K562 (cell line): ENCODE results near the gene R3HDM2. TPM values are rescaled to one million over a fixed set of nuclear protein-coding genes. Genes with fewer than 3 reads are reported as not detected.

ENCODE experiments used
- ATF6 ChIP-seq: sonication (generic); formaldehyde crosslinking; IDR thresholded peaks from 2 replicates; pipeline ENCODE4 v1.4.0; 2020; ENCODE audit warnings: mild to moderate bottlenecking, missing genetic modification reagents
- FOXP4 ChIP-seq: sonication (generic); formaldehyde crosslinking; IDR thresholded peaks from 2 replicates; pipeline ENCODE4 v1.8.0; 2022; ENCODE audit warnings: mild to moderate bottlenecking, missing genetic modification reagents, borderline replicate concordance
- ILK ChIP-seq: fragments of 450-650 bp; IDR thresholded peaks from 2 replicates; pipeline ENCODE4 v1.6.1; 2016; ENCODE audit warnings: missing genetic modification characterization, low read depth, mild to moderate bottlenecking, missing compliant biosample characterization, moderate library complexity, borderline replicate concordance
- MCM7 ChIP-seq, 2 experiments: fragments of 450-650 bp; IDR thresholded peaks; 2 replicates each; pipeline ENCODE4 v1.6.1; 2016 to 2018
- MED1 ChIP-seq: sonication (generic); formaldehyde crosslinking; IDR thresholded peaks from 2 replicates; pipeline ENCODE4 v1.8.1; 2023; ENCODE audit warnings: missing genetic modification reagents, borderline replicate concordance
- NRF1 ChIP-seq, 2 experiments: fragments of 450-650 bp; IDR thresholded peaks in 1 of 2; conservative IDR thresholded peaks in 1 of 2; 2 replicates each; pipeline ENCODE4 v1.6.1; 2014; ENCODE audit warnings: mild to moderate bottlenecking in 2 of 2
- PHB ChIP-seq: fragments of 250-450 bp; sonication (Bioruptor Pico); IDR thresholded peaks from 2 replicates; pipeline ENCODE4 v1.5.0; 2021
- PRPF4 ChIP-seq: fragments of 200-400 bp; formaldehyde crosslinking; IDR thresholded peaks from one replicate; pipeline ENCODE4 v1.6.1; 2017; ENCODE audit warnings: low read length, low read depth, mild to moderate bottlenecking; ENCODE audit not compliant: insufficient read depth, poor library complexity, severe bottlenecking
- SIX5 ChIP-seq, 2 experiments: IDR thresholded peaks; 2 replicates each; pipeline ENCODE4 v1.6.1; 2011; ENCODE audit warnings: low read length in 2 of 2, borderline replicate concordance in 1 of 2, low read depth in 1 of 2, mild to moderate bottlenecking in 1 of 2, moderate library complexity in 1 of 2; ENCODE audit not compliant: insufficient read depth in 1 of 2
- SMARCE1 ChIP-seq: fragments of 450-650 bp; IDR thresholded peaks from 2 replicates; pipeline ENCODE4 v1.7.1; 2016; ENCODE audit warnings: mild to moderate bottlenecking
- ZSCAN32 ChIP-seq: fragments of 450-650 bp; formaldehyde crosslinking; IDR thresholded peaks from 2 replicates; pipeline ENCODE4 v1.4.0; 2020; ENCODE audit warnings: mild to moderate bottlenecking, moderate library complexity
- polyA plus RNA-seq, 8 experiments: library from polyadenylated mRNA; depleted of rRNA in 4 of 8; stranded (reverse) in 5 of 8; unstranded in 3 of 8; fragments of >200 nt; fragmentation: Nextera tagmentation in 2 of 8; fragmentation: Illumina TruSeq in 1 of 8; extraction: Ambion mirVana in 2 of 8; extraction: Trizol in 1 of 8; gene quantifications; 2 replicates each; pipeline versions ENCODE4 v1.2.1 to v1.2.3, GENCODE V29; 2011 to 2014; ENCODE audit warnings: inconsistent platforms in 1 of 8, missing spikeins in 1 of 8
- total RNA-seq, 7 experiments: library from RNA; depleted of rRNA in 6 of 7; stranded (reverse); fragments of >200 nt in 6 of 7; fragmentation: Illumina TruSeq in 2 of 7; extraction: Trizol in 2 of 7; gene quantifications; 2 replicates each; pipeline versions ENCODE4 v1.2.1 to v1.2.3, GENCODE V29; 2011 to 2021; ENCODE audit warnings: low replicate concordance in 1 of 7
- TF ChIP-seq, protein P1 (sequence below): fragments of 250-450 bp; sonication (Bioruptor Pico); IDR thresholded peaks from 2 replicates; pipeline ENCODE4 v1.4.0; 2020; ENCODE audit warnings: mild to moderate bottlenecking
- TF ChIP-seq, protein P2 (sequence below): fragments of 200-400 bp; formaldehyde crosslinking; IDR thresholded peaks from 2 replicates; pipeline ENCODE4 v1.6.1; 2017; ENCODE audit warnings: mild to moderate bottlenecking, low read depth, low read length, moderate library complexity
- TF ChIP-seq, protein P3 (sequence below): fragments of 450-650 bp; IDR thresholded peaks from 2 replicates; pipeline ENCODE4 v1.6.1; 2016; ENCODE audit warnings: missing biosample characterization, missing genetic modification characterization
- TF ChIP-seq, protein P4 (sequence below): fragments of 450-650 bp; IDR thresholded peaks from one replicate; pipeline ENCODE4 v1.6.1; 2018; ENCODE audit warnings: mild to moderate bottlenecking, moderate library complexity; ENCODE audit not compliant: partially characterized antibody

Gene R3HDM2
- total and polyA plus RNA-seq, 9 of the 15 experiments (the other 6 are each of a cell fraction or from before 2014, with no cell fraction given): 3.3 to 18.8 (median 9.0) TPM

GRCh38 chr12:57377103-57377840 is 53.6 kb downstream of the R3HDM2 start (continued):
- no peak for TF ChIP-seq MED1 (CRISPR knock-in tag)
- peak; percentile 72; the same call in 1 of the 2 replicates for TF ChIP-seq SMARCE1
- TF ChIP-seq PRPF4: no peak
- TF ChIP-seq, protein P1, sequence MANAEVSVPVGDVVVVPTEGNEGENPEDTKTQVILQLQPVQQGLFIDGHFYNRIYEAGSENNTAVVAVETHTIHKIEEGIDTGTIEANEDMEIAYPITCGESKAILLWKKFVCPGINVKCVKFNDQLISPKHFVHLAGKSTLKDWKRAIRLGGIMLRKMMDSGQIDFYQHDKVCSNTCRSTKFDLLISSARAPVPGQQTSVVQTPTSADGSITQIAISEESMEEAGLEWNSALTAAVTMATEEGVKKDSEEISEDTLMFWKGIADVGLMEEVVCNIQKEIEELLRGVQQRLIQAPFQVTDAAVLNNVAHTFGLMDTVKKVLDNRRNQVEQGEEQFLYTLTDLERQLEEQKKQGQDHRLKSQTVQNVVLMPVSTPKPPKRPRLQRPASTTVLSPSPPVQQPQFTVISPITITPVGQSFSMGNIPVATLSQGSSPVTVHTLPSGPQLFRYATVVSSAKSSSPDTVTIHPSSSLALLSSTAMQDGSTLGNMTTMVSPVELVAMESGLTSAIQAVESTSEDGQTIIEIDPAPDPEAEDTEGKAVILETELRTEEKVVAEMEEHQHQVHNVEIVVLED (CRISPR knock-in tag): no peak
- no peak for TF ChIP-seq SIX5 (IDR thresholded peaks at IDR 0.05; ENCODE audit: borderline replicate concordance in 1 of 2, insufficient read depth in 1 of 2, low read depth in 1 of 2, low read length in 2 of 2)
- TF ChIP-seq, protein P2, sequence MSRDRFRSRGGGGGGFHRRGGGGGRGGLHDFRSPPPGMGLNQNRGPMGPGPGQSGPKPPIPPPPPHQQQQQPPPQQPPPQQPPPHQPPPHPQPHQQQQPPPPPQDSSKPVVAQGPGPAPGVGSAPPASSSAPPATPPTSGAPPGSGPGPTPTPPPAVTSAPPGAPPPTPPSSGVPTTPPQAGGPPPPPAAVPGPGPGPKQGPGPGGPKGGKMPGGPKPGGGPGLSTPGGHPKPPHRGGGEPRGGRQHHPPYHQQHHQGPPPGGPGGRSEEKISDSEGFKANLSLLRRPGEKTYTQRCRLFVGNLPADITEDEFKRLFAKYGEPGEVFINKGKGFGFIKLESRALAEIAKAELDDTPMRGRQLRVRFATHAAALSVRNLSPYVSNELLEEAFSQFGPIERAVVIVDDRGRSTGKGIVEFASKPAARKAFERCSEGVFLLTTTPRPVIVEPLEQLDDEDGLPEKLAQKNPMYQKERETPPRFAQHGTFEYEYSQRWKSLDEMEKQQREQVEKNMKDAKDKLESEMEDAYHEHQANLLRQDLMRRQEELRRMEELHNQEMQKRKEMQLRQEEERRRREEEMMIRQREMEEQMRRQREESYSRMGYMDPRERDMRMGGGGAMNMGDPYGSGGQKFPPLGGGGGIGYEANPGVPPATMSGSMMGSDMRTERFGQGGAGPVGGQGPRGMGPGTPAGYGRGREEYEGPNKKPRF: no peak
- no peak for TF ChIP-seq ILK
- no peak for TF ChIP-seq PHB (CRISPR knock-in tag)
- TF ChIP-seq, protein P3, sequence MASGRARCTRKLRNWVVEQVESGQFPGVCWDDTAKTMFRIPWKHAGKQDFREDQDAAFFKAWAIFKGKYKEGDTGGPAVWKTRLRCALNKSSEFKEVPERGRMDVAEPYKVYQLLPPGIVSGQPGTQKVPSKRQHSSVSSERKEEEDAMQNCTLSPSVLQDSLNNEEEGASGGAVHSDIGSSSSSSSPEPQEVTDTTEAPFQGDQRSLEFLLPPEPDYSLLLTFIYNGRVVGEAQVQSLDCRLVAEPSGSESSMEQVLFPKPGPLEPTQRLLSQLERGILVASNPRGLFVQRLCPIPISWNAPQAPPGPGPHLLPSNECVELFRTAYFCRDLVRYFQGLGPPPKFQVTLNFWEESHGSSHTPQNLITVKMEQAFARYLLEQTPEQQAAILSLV (tag): no peak
- TF ChIP-seq ZSCAN32 (CRISPR knock-in tag): no peak
- TF ChIP-seq NRF1 (conservative IDR thresholded peaks at IDR 0.05 in 1 of 2, IDR thresholded peaks at IDR 0.05 in 1 of 2): no peak
- TF ChIP-seq, protein P4, sequence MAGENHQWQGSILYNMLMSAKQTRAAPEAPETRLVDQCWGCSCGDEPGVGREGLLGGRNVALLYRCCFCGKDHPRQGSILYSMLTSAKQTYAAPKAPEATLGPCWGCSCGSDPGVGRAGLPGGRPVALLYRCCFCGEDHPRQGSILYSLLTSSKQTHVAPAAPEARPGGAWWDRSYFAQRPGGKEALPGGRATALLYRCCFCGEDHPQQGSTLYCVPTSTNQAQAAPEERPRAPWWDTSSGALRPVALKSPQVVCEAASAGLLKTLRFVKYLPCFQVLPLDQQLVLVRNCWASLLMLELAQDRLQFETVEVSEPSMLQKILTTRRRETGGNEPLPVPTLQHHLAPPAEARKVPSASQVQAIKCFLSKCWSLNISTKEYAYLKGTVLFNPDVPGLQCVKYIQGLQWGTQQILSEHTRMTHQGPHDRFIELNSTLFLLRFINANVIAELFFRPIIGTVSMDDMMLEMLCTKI: no peak
- no peak for TF ChIP-seq MCM7 (IDR thresholded peaks at IDR 0.05)
- no peak for TF ChIP-seq FOXP4 (CRISPR knock-in tag)
- no peak for TF ChIP-seq ATF6 (CRISPR knock-in tag)
